ENCODE data around the gene GZMA. TPM values are rescaled to one million over a fixed set of nuclear protein-coding genes. Genes with fewer than 3 reads are reported as not detected.
"Not testable (repeated sequence)": the region's sequence is repeated elsewhere in the genome, so short reads cannot be mapped to it uniquely, and the experiment has no call there.

Gene GZMA
- polyA plus RNA-seq (ENCODE audit: insufficient read length in 4 of 4): 1 to 10 TPM in 1 of 4 donors, under 1 TPM in 3; 0.27 to 1.2 (median 0.63) TPM

GRCh38 chr5:55102348-55102747 lies at the start of gene GZMA:
Gene GZMA (plus strand): TSS chr5:55102646. CDS start chr5:55102683, 37 bp downstream.
- no peak for DNase-seq (ENCODE audit: low read depth in 4 of 4, low spot score in 2 of 4)

GRCh38 chr5:55055183-55055582 lies 47.3 kb upstream of the GZMA start:
- DNase-seq (ENCODE audit: low read depth in 4 of 4, low spot score in 2 of 4): no peak

GRCh38 chr5:55062039-55062779 lies 40.2 kb upstream of the GZMA start:
- no peak for DNase-seq (ENCODE audit: low read depth in 4 of 4, low spot score in 2 of 4)

- no peak for DNase-seq (ENCODE audit: low read depth in 4 of 4, low spot score in 2 of 4)
Observed at GRCh38 chr5:55063220-55063863, 39.1 kb upstream of the GZMA start.

- no peak for DNase-seq (ENCODE audit: low read depth in 4 of 4, low spot score in 2 of 4)
Observed at GRCh38 chr5:55063899-55064298, 38.5 kb upstream of the GZMA start.

- DNase-seq (ENCODE audit: low read depth in 4 of 4, low spot score in 2 of 4): no peak
Observed at GRCh38 chr5:55064523-55064922, 37.9 kb upstream of the GZMA start.

- no peak for DNase-seq (ENCODE audit: low read depth in 4 of 4, low spot score in 2 of 4)
Observed at GRCh38 chr5:55066277-55066676, 36.2 kb upstream of the GZMA start.

GRCh38 chr5:55070968-55071367 lies 31.5 kb upstream of the GZMA start:
- no peak for DNase-seq (ENCODE audit: low read depth in 4 of 4, low spot score in 2 of 4)

GRCh38 chr5:55071413-55071812 lies 31.0 kb upstream of the GZMA start:
- no peak for DNase-seq (ENCODE audit: low read depth in 4 of 4, low spot score in 2 of 4)

GRCh38 chr5:55072666-55073065 lies 29.8 kb upstream of the GZMA start:
- no peak for DNase-seq (ENCODE audit: low read depth in 4 of 4, low spot score in 2 of 4)

GRCh38 chr5:55073211-55073610 lies 29.2 kb upstream of the GZMA start:
- DNase-seq (ENCODE audit: low read depth in 4 of 4, low spot score in 2 of 4): no peak

GRCh38 chr5:55081541-55081940 lies 20.9 kb upstream of the GZMA start:
- no peak for DNase-seq (ENCODE audit: low read depth in 4 of 4, low spot score in 2 of 4)

GRCh38 chr5:55089301-55089700 lies 13.1 kb upstream of the GZMA start:
- DNase-seq (ENCODE audit: low read depth in 4 of 4, low spot score in 2 of 4): not testable (repeated sequence)

- not testable (repeated sequence) for DNase-seq (ENCODE audit: low read depth in 4 of 4, low spot score in 2 of 4)
Observed at GRCh38 chr5:55091011-55091410, 11.4 kb upstream of the GZMA start.

- DNase-seq (ENCODE audit: low read depth in 4 of 4, low spot score in 2 of 4): no peak
Observed at GRCh38 chr5:55096182-55096581, 6.3 kb upstream of the GZMA start.

GRCh38 chr5:55096861-55097260 lies 5.6 kb upstream of the GZMA start:
- no peak for DNase-seq (ENCODE audit: low read depth in 4 of 4, low spot score in 2 of 4)

- DNase-seq (ENCODE audit: low read depth in 4 of 4, low spot score in 2 of 4): not testable (repeated sequence)
Observed at GRCh38 chr5:55101148-55101547, 1.3 kb upstream of the GZMA start.

- DNase-seq (ENCODE audit: low read depth in 4 of 4, low spot score in 2 of 4): no peak
Observed at GRCh38 chr5:55101556-55102276, 730 bp upstream of the GZMA start.

- no peak for DNase-seq (ENCODE audit: low read depth in 4 of 4, low spot score in 2 of 4)
Observed at GRCh38 chr5:55104036-55104772, 1.8 kb downstream of the GZMA start.

- no peak for DNase-seq (ENCODE audit: low read depth in 4 of 4, low spot score in 2 of 4)
Observed at GRCh38 chr5:55104946-55105701, 2.7 kb downstream of the GZMA start.
